Measurements from ENCODE around the gene ATP8A1.

Gene ATP8A1

GRCh38 chr4:42628740-42629139 lies 28.2 kb downstream of the ATP8A1 start:
- Histone ChIP-seq H3K27ac (ENCODE audit: low read length) (no peak overlapping the region), H3K9me3 (ENCODE audit: insufficient read depth, low read length, severe bottlenecking) (no peaks in the 10 kb centered on the region), H2AFZ (ENCODE audit: low read depth, low read length) (no peak overlapping the region), H3K9ac (ENCODE audit: low read depth, low read length) (no peak overlapping the region), H3K4me1 (ENCODE audit: insufficient read depth, low read length) (0 out of 2 replicates have a peak, but pooled peaks cover 4% of the 10 kb centered on the region), H4K20me1 (ENCODE audit: insufficient read depth, low read length) (no peaks in the 10 kb centered on the region), H3K36me3 (ENCODE audit: insufficient read depth, low read length) (no peaks in the 10 kb centered on the region), H3K27me3 (ENCODE audit: insufficient read depth, low read length, poor library complexity) (no peaks in the 10 kb centered on the region), H3K4me2 (ENCODE audit: insufficient read depth, low read length) (no peak overlapping the region), H3K4me3 (ENCODE audit: low read depth in 1 of 2, low read length in 2 of 2) (no peak overlapping the region), H3K79me2 (ENCODE audit: insufficient read depth, low read length) (no peaks in the 10 kb centered on the region)
- TF ChIP-seq CTCF (IDR thresholded peaks at IDR 0.05; ENCODE audit: borderline replicate concordance, extremely low read depth, low read length, poor library complexity, severe bottlenecking): no peak
- TF ChIP-seq EZH2 (IDR thresholded peaks at IDR 0.05; ENCODE audit: borderline replicate concordance, low read depth, low read length, severe bottlenecking): no peak
- no peak for ATAC-seq (ENCODE audit: insufficient read depth, low read depth)
- DNase-seq: no peak

GRCh38 chr4:42627885-42628646 lies 28.8 kb downstream of the ATP8A1 start:
- H3K27me3 ChIP-seq (ENCODE audit: insufficient read depth, low read length, poor library complexity): no peaks in the 10 kb centered on the region
- peak; percentile 19 for DNase-seq
- H3K9me3 ChIP-seq (ENCODE audit: insufficient read depth, low read length, severe bottlenecking): no peaks in the 10 kb centered on the region
- no peaks in the 10 kb centered on the region for H3K36me3 ChIP-seq (ENCODE audit: insufficient read depth, low read length)
- no peaks in the 10 kb centered on the region for H3K79me2 ChIP-seq (ENCODE audit: insufficient read depth, low read length)
- H4K20me1 ChIP-seq (ENCODE audit: insufficient read depth, low read length): no peaks in the 10 kb centered on the region
- no peak overlapping the region for H3K4me2 ChIP-seq (ENCODE audit: insufficient read depth, low read length)
- no peak overlapping the region for H3K4me3 ChIP-seq (ENCODE audit: low read depth in 1 of 2, low read length in 2 of 2)
- H3K27ac ChIP-seq (ENCODE audit: low read length): no peak overlapping the region
- no peak overlapping the region for H3K9ac ChIP-seq (ENCODE audit: low read depth, low read length)
- peak; percentile 76 for ATAC-seq (ENCODE audit: insufficient read depth, low read depth)
- no peak for TF ChIP-seq CTCF (IDR thresholded peaks at IDR 0.05; ENCODE audit: borderline replicate concordance, extremely low read depth, low read length, poor library complexity, severe bottlenecking)
- 0 out of 2 replicates have a peak, but pooled peaks cover 4% of the 10 kb centered on the region for H3K4me1 ChIP-seq (ENCODE audit: insufficient read depth, low read length)
- no peak overlapping the region for H2AFZ ChIP-seq (ENCODE audit: low read depth, low read length)

- DNase-seq (no peak), ATAC-seq (ENCODE audit: insufficient read depth, low read depth) (no peak)
- H3K4me2 ChIP-seq (ENCODE audit: insufficient read depth, low read length): no peak overlapping the region
Measured at GRCh38 chr4:42626629-42627146, 30.2 kb downstream of the ATP8A1 start.

More at GRCh38 chr4:42626629-42627146, 30.2 kb downstream of the ATP8A1 start:
- H4K20me1 ChIP-seq (ENCODE audit: insufficient read depth, low read length): no peaks in the 10 kb centered on the region
- H3K79me2 ChIP-seq (ENCODE audit: insufficient read depth, low read length): no peaks in the 10 kb centered on the region
- no peaks in the 10 kb centered on the region for H3K9me3 ChIP-seq (ENCODE audit: insufficient read depth, low read length, severe bottlenecking)
- H3K27me3 ChIP-seq (ENCODE audit: insufficient read depth, low read length, poor library complexity): no peaks in the 10 kb centered on the region
- H3K4me3 ChIP-seq (ENCODE audit: low read depth in 1 of 2, low read length in 2 of 2): no peak overlapping the region
- H3K36me3 ChIP-seq (ENCODE audit: insufficient read depth, low read length): no peaks in the 10 kb centered on the region
- no peak overlapping the region for H3K9ac ChIP-seq (ENCODE audit: low read depth, low read length)
- TF ChIP-seq CTCF (IDR thresholded peaks at IDR 0.05; ENCODE audit: borderline replicate concordance, extremely low read depth, low read length, poor library complexity, severe bottlenecking) (no peak), EZH2 (IDR thresholded peaks at IDR 0.05; ENCODE audit: borderline replicate concordance, low read depth, low read length, severe bottlenecking) (no peak)
- H3K4me1 ChIP-seq (ENCODE audit: insufficient read depth, low read length): 0 out of 2 replicates have a peak, but pooled peaks cover 4% of the 10 kb centered on the region
- no peak overlapping the region for H3K27ac ChIP-seq (ENCODE audit: low read length)
- no peak overlapping the region for H2AFZ ChIP-seq (ENCODE audit: low read depth, low read length)
